ENCODE data around the gene CAMK2B.

GRCh38 chr7:44275146-44275545 is 50.2 kb downstream of the CAMK2B start:
- TF ChIP-seq EZH2phosphoT487 (IDR thresholded peaks at IDR 0.05; ENCODE audit: borderline replicate concordance) = no peak
- TF ChIP-seq, protein P1, sequence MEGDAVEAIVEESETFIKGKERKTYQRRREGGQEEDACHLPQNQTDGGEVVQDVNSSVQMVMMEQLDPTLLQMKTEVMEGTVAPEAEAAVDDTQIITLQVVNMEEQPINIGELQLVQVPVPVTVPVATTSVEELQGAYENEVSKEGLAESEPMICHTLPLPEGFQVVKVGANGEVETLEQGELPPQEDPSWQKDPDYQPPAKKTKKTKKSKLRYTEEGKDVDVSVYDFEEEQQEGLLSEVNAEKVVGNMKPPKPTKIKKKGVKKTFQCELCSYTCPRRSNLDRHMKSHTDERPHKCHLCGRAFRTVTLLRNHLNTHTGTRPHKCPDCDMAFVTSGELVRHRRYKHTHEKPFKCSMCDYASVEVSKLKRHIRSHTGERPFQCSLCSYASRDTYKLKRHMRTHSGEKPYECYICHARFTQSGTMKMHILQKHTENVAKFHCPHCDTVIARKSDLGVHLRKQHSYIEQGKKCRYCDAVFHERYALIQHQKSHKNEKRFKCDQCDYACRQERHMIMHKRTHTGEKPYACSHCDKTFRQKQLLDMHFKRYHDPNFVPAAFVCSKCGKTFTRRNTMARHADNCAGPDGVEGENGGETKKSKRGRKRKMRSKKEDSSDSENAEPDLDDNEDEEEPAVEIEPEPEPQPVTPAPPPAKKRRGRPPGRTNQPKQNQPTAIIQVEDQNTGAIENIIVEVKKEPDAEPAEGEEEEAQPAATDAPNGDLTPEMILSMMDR (conservative IDR thresholded peaks at IDR 0.05; ENCODE audit: low read length) = no peak

Measured in Loucy (cell line).